Measurements from ENCODE around the gene ZBTB48. TPM values are rescaled to one million over a fixed set of nuclear protein-coding genes. Genes with fewer than 3 reads are reported as not detected.
A peak's percentile ranks its signal among the peaks of the same experiment; 100 is the strongest.

ZBTB48 gene
- polyA plus RNA-seq, 1 of the 3 experiments (the other 2 are of a cell fraction) = 31.2 TPM

- TF ChIP-seq CTCF (IDR thresholded peaks at IDR 0.05) (peak; percentile 77), IRF3 (IDR thresholded peaks at IDR 0.05; ENCODE audit: low read depth, low read length) (no peak), GABPA (IDR thresholded peaks at IDR 0.05; ENCODE audit: low read depth) (no peak), ZBTB33 (IDR thresholded peaks at IDR 0.05; ENCODE audit: borderline replicate concordance, low read depth) (peak; percentile 99), PBX3 (IDR thresholded peaks at IDR 0.05) (no peak), CHD2 (IDR thresholded peaks at IDR 0.05; ENCODE audit: low read length, partially characterized antibody) (peak; percentile 100), TEAD4 (IDR thresholded peaks at IDR 0.05; ENCODE audit: borderline replicate concordance, insufficient read depth) (no peak), MXI1 (IDR thresholded peaks at IDR 0.05; ENCODE audit: low read depth, low read length) (peak; percentile 57), EP300 (IDR thresholded peaks at IDR 0.05; ENCODE audit: borderline replicate concordance in 1 of 2, low read depth in 1 of 2, low read length in 1 of 2) (peak in 1 of 2 experiments; percentile 8; a peak in 1 of 4 replicates), RXRA (IDR thresholded peaks at IDR 0.05; ENCODE audit: borderline replicate concordance, low read depth) (no peak), FOSL2 (IDR thresholded peaks at IDR 0.05; ENCODE audit: borderline replicate concordance, low read depth) (no peak), ELF1 (IDR thresholded peaks at IDR 0.05) (no peak), NRF1 (IDR thresholded peaks at IDR 0.05; ENCODE audit: low read depth, low read length) (no peak), FOXM1 (IDR thresholded peaks at IDR 0.05; ENCODE audit: low read depth) (no peak), SIN3A (IDR thresholded peaks at IDR 0.05; ENCODE audit: borderline replicate concordance, low read depth, low read length) (peak; percentile 95; the same call in 1 of the 2 replicates), YY1 (IDR thresholded peaks at IDR 0.05; ENCODE audit: low read depth) (peak; percentile 93), TCF12 (IDR thresholded peaks at IDR 0.05) (no peak), NFIC (IDR thresholded peaks at IDR 0.05; ENCODE audit: borderline replicate concordance) (no peak), FOXJ3 (CRISPR knock-in tag; IDR thresholded peaks at IDR 0.05) (no peak), JUND (IDR thresholded peaks at IDR 0.05) (no peak), MAX (IDR thresholded peaks at IDR 0.05; ENCODE audit: low read depth) (peak; percentile 67), SMC3 (IDR thresholded peaks at IDR 0.05; ENCODE audit: low read depth, low read length) (peak; percentile 59)
Measured at GRCh38 chr1:6554031-6554906, 25.5 kb upstream of the ZBTB48 start, which contains the start of gene NOL9 (continued).

Measured in SK-N-SH (cell line).